HepG2 (cell line): ENCODE measurements around the gene PRRT2. TPM values are rescaled to one million over a fixed set of nuclear protein-coding genes. Genes with fewer than 3 reads are reported as not detected.

Source experiments
- BRCA1 ChIP-seq: sonication (generic); formaldehyde crosslinking; IDR thresholded peaks from 2 replicates; pipeline ENCODE4 v1.4.0; 2020; ENCODE audit warnings: missing genetic modification reagents
- E2F5 ChIP-seq: sonication (generic); formaldehyde crosslinking; conservative IDR thresholded peaks from 2 replicates; pipeline ENCODE4 v1.4.0; 2020; ENCODE audit warnings: missing genetic modification reagents
- GABPA ChIP-seq, 2 experiments: IDR thresholded peaks; 2 replicates each; pipeline ENCODE4 v1.6.1; 2011 to 2016; ENCODE audit warnings: low read depth in 2 of 2, low read length in 1 of 2, missing biosample characterization in 1 of 2, missing genetic modification characterization in 1 of 2
- KAT7 ChIP-seq: IDR thresholded peaks from 2 replicates; pipeline ENCODE4 v1.6.1; 2018; ENCODE audit warnings: borderline replicate concordance, missing compliant biosample characterization
- MIER2 ChIP-seq: IDR thresholded peaks from 2 replicates; pipeline ENCODE4 v1.6.1; 2016; ENCODE audit warnings: missing biosample characterization, missing genetic modification reagents
- NR2C2 ChIP-seq: sonication (generic); formaldehyde crosslinking; IDR thresholded peaks from 2 replicates; pipeline ENCODE4 v1.4.0; 2020; ENCODE audit warnings: missing genetic modification reagents, mild to moderate bottlenecking, moderate library complexity, borderline replicate concordance
- NRL ChIP-seq: sonication (generic); formaldehyde crosslinking; IDR thresholded peaks from 2 replicates; pipeline ENCODE4 v1.5.0; 2020; ENCODE audit warnings: missing genetic modification reagents, mild to moderate bottlenecking, moderate library complexity, borderline replicate concordance
- RXRB ChIP-seq: IDR thresholded peaks from 2 replicates; pipeline ENCODE4 v1.6.1; 2016; ENCODE audit warnings: borderline replicate concordance, missing genetic modification reagents, missing compliant biosample characterization
- SAP130 ChIP-seq: IDR thresholded peaks from 2 replicates; pipeline ENCODE4 v1.6.1; 2016; ENCODE audit warnings: low read depth
- SMAD9 ChIP-seq: sonication (generic); formaldehyde crosslinking; IDR thresholded peaks from 2 replicates; pipeline ENCODE4 v1.5.1; 2020; ENCODE audit warnings: mild to moderate bottlenecking, missing genetic modification reagents
- SOX6 ChIP-seq, 2 experiments: fragments of 450-650 bp in 1 of 2; sonication (generic) in 1 of 2; formaldehyde crosslinking in 1 of 2; IDR thresholded peaks; 2 replicates each; pipeline versions ENCODE4 v1.4.0 to v1.6.1; 2017 to 2020; ENCODE audit warnings: antibody characterized with exemption in 1 of 2, mild to moderate bottlenecking in 1 of 2, missing genetic modification reagents in 1 of 2
- TERF1 ChIP-seq: sonication (generic); formaldehyde crosslinking; IDR thresholded peaks from 2 replicates; pipeline ENCODE4 v1.8.0; 2022; ENCODE audit warnings: mild to moderate bottlenecking, missing genetic modification reagents, moderate library complexity
- ZNF205 ChIP-seq: IDR thresholded peaks from 2 replicates; pipeline ENCODE4 v1.6.1; 2018; ENCODE audit warnings: missing biosample characterization, missing genetic modification reagents
- ZNF280B ChIP-seq: sonication (generic); formaldehyde crosslinking; IDR thresholded peaks from 2 replicates; pipeline ENCODE4 v1.5.0; 2020; ENCODE audit warnings: missing genetic modification reagents, mild to moderate bottlenecking, borderline replicate concordance
- ZNF615 ChIP-seq: sonication (generic); formaldehyde crosslinking; IDR thresholded peaks from 2 replicates; pipeline ENCODE4 v1.5.0; 2020; ENCODE audit warnings: mild to moderate bottlenecking, missing genetic modification reagents, borderline replicate concordance
- ZSCAN20 ChIP-seq: sonication (generic); formaldehyde crosslinking; IDR thresholded peaks from 2 replicates; pipeline ENCODE4 v1.4.0; 2020; ENCODE audit warnings: missing genetic modification reagents, mild to moderate bottlenecking, borderline replicate concordance
- ZSCAN21 ChIP-seq: sonication (generic); formaldehyde crosslinking; IDR thresholded peaks from 2 replicates; pipeline ENCODE4 v1.8.0; 2022; ENCODE audit warnings: mild to moderate bottlenecking, missing genetic modification reagents, moderate library complexity, borderline replicate concordance
- ZSCAN25 ChIP-seq: sonication (generic); formaldehyde crosslinking; IDR thresholded peaks from 2 replicates; pipeline ENCODE4 v1.8.0; 2022; ENCODE audit warnings: mild to moderate bottlenecking, missing genetic modification reagents
- polyA plus RNA-seq, 8 experiments: library from polyadenylated mRNA; depleted of rRNA in 3 of 8; stranded (reverse) in 7 of 8; unstranded in 1 of 8; fragments of >200 nt; fragmentation: Illumina TruSeq in 4 of 8; extraction: Trizol in 4 of 8; gene quantifications; 2 replicates each; pipeline versions ENCODE4 v1.2.1 to v1.2.3, GENCODE V29; 2011 to 2016; ENCODE audit warnings: low read depth in 4 of 8, missing spikeins in 1 of 8, mixed read lengths in 1 of 8; ENCODE audit not compliant: insufficient read depth in 1 of 8
- total RNA-seq, 5 experiments: library from RNA; depleted of rRNA; stranded (reverse); fragments of >200 nt; fragmentation: Illumina TruSeq; extraction: Trizol; gene quantifications; 2 replicates each; pipeline ENCODE4 v1.2.3, GENCODE V29; 2016; ENCODE audit warnings: low read depth in 1 of 5
- TF ChIP-seq, protein P1 (sequence below): sonication (generic); formaldehyde crosslinking; IDR thresholded peaks from 2 replicates; pipeline ENCODE4 v1.5.0; 2020; ENCODE audit warnings: mild to moderate bottlenecking, missing genetic modification reagents
- TF ChIP-seq, protein P2 (sequence below): sonication (generic); formaldehyde crosslinking; IDR thresholded peaks from 2 replicates; pipeline ENCODE4 v1.4.0; 2020; ENCODE audit warnings: missing genetic modification reagents

The PRRT2 gene
- total and polyA plus RNA-seq, 2 of the 13 experiments (the other 11 are each of a cell fraction or from before 2014, with no cell fraction given) = 0.51 to 1.1 TPM

- TF ChIP-seq NR2C2 (CRISPR knock-in tag) = peak; percentile 96
- 0 out of 2 replicates have a peak, but pooled peaks have one; percentile 62 for TF ChIP-seq TERF1
- TF ChIP-seq GABPA (IDR thresholded peaks at IDR 0.05; ENCODE audit: low read depth, low read length) = no peak
- TF ChIP-seq GABPA (CRISPR knock-in tag; IDR thresholded peaks at IDR 0.05; ENCODE audit: low read depth) = peak; percentile 88
- no peak; the same call in 1 of the 2 replicates for TF ChIP-seq SMAD9 (CRISPR knock-in tag)
- peak; percentile 95; the same call in 1 of the 2 replicates for TF ChIP-seq ZSCAN21 (CRISPR knock-in tag)
- no peak for TF ChIP-seq SOX6 (IDR thresholded peaks at IDR 0.05)
- TF ChIP-seq SOX6 (CRISPR knock-in tag; IDR thresholded peaks at IDR 0.05) = peak; percentile 65
- peak; percentile 34 for TF ChIP-seq RXRB (CRISPR knock-in tag)
- TF ChIP-seq NRL (CRISPR knock-in tag) = peak; percentile 95
- TF ChIP-seq, protein P1, sequence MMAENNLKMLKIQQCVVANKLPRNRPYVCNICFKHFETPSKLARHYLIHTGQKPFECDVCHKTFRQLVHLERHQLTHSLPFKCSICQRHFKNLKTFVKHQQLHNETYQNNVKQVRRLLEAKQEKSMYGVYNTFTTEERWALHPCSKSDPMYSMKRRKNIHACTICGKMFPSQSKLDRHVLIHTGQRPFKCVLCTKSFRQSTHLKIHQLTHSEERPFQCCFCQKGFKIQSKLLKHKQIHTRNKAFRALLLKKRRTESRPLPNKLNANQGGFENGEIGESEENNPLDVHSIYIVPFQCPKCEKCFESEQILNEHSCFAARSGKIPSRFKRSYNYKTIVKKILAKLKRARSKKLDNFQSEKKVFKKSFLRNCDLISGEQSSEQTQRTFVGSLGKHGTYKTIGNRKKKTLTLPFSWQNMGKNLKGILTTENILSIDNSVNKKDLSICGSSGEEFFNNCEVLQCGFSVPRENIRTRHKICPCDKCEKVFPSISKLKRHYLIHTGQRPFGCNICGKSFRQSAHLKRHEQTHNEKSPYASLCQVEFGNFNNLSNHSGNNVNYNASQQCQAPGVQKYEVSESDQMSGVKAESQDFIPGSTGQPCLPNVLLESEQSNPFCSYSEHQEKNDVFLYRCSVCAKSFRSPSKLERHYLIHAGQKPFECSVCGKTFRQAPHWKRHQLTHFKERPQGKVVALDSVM (CRISPR knock-in tag) = peak; percentile 94
- TF ChIP-seq KAT7 = peak; percentile 66; the same call in 1 of the 2 replicates
- TF ChIP-seq E2F5 (CRISPR knock-in tag) = peak; percentile 85
- TF ChIP-seq SAP130 (CRISPR knock-in tag) = peak; percentile 90
- TF ChIP-seq, protein P2, sequence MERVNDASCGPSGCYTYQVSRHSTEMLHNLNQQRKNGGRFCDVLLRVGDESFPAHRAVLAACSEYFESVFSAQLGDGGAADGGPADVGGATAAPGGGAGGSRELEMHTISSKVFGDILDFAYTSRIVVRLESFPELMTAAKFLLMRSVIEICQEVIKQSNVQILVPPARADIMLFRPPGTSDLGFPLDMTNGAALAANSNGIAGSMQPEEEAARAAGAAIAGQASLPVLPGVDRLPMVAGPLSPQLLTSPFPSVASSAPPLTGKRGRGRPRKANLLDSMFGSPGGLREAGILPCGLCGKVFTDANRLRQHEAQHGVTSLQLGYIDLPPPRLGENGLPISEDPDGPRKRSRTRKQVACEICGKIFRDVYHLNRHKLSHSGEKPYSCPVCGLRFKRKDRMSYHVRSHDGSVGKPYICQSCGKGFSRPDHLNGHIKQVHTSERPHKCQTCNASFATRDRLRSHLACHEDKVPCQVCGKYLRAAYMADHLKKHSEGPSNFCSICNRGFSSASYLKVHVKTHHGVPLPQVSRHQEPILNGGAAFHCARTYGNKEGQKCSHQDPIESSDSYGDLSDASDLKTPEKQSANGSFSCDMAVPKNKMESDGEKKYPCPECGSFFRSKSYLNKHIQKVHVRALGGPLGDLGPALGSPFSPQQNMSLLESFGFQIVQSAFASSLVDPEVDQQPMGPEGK (CRISPR knock-in tag) = peak; percentile 49
- TF ChIP-seq ZNF205 (CRISPR knock-in tag) = peak; percentile 55; the same call in 1 of the 2 replicates
- TF ChIP-seq ZNF615 (CRISPR knock-in tag) = no peak; the same call in 1 of the 2 replicates
- peak; percentile 86; the same call in 1 of the 2 replicates for TF ChIP-seq ZSCAN20 (CRISPR knock-in tag)
- no peak for TF ChIP-seq MIER2
- TF ChIP-seq ZSCAN25 (CRISPR knock-in tag) = peak; percentile 86
- TF ChIP-seq BRCA1 (CRISPR knock-in tag) = peak; percentile 94; the same call in 1 of the 2 replicates
- peak; percentile 97 for TF ChIP-seq ZNF280B (CRISPR knock-in tag)
Measured at GRCh38 chr16:29815793-29816693, 4.0 kb downstream of the PRRT2 start, which contains the start of gene PAGR1 (continued).
